HG02588 (cell line): ENCODE data around the gene COMMD9.

ENCODE experiments used
- ATAC-seq: cut with Tn5 transposase; IDR thresholded peaks from one replicate; pipeline ENCODE4 v1.9.1; 2021; ENCODE audit warnings: mild to moderate bottlenecking, moderate library complexity; ENCODE audit not compliant: unreplicated experiment

The COMMD9 gene

DNA sequence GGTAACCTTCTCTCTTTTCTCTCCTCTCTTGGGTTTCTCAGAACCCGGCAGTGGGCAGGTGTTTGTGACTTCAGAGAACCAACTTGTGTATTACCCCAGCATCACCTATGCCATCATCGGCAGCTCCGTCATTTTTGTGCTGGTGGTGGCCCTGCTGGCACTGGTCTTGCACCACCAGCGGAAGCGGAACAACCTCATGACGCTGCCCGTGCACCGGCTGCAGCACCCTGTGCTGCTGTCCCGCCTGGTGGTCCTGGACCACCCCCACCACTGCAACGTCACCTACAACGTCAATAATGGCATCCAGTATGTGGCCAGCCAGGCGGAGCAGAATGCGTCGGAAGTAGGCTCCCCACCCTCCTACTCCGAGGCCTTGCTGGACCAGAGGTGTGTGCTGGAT, 62.2 kb downstream of the COMMD9 start:
- ATAC-seq, result no peak

DNA sequence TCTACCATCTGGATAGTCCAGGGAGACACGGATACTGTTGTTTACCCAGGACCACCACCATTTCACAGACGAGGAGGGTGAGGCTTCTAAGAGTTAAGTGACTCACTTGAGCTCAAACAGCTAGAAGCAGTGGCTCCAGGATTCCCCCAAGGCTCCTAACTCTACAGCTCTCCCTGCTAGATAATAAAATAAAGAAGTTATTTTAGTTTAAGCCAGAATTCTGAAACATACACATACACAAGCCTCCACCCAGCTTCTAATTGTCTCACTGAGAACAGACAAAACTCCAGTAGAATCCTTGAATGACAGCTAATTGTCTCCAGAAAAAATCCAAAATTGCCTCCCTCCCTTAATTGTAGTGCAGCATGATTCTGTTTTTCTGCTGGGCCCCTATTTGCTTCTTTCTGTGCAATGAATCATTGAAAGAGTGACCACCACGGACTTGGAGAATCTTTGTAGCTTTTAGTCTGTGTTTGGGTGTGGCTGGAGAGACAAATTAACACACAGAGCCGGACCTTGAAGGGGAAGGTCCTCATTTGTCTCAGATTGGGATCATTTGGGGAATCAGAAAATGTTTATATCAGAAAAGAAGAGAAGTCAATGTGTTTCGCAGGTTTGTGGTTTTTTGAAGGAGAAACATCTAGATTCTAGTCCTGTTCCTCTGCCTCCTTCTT, 64.9 kb downstream of the COMMD9 start:
- no peak for ATAC-seq

DNA sequence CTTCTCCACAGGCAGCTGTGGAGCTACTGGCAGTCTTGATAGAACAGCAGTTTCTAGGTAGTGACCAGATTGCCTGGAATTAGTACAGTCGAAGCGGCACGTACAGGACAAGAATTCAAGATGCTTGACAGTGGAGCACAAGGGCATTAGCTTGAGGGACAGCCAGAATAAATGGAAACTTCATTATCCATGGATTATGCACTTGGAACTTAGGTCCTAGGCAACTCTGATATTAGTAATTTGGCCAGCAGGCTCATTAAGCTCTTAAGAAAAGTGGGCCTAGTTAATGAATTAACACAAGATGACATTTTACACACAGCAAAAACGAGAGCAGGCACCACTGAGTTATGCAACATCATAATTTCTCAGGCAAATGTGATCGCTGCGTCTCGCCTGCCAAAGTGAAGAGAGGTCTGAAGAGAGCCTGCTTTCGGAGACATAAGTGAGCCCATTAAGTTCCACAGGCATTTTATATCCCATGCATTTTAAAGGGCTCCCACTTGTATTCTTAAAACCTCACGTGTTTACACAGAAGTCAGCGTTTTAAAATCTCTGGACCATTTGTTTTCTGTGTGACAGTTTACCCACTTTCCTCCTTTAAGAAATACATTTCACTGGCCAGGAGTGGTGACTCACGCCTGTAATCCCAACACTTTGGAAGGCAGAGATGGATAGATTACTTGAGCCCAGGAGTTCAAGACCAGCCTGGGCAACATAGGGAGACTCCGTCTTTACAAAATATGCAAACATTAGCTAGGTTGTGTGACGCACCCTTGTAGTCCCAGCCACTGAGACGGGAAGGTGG, 66.2 kb downstream of the COMMD9 start:
- ATAC-seq, result no peak
